ENCODE data around the gene ADAMTS17.

- no peak for TF ChIP-seq POLR2A (IDR thresholded peaks at IDR 0.05)
- TF ChIP-seq, protein P1, sequence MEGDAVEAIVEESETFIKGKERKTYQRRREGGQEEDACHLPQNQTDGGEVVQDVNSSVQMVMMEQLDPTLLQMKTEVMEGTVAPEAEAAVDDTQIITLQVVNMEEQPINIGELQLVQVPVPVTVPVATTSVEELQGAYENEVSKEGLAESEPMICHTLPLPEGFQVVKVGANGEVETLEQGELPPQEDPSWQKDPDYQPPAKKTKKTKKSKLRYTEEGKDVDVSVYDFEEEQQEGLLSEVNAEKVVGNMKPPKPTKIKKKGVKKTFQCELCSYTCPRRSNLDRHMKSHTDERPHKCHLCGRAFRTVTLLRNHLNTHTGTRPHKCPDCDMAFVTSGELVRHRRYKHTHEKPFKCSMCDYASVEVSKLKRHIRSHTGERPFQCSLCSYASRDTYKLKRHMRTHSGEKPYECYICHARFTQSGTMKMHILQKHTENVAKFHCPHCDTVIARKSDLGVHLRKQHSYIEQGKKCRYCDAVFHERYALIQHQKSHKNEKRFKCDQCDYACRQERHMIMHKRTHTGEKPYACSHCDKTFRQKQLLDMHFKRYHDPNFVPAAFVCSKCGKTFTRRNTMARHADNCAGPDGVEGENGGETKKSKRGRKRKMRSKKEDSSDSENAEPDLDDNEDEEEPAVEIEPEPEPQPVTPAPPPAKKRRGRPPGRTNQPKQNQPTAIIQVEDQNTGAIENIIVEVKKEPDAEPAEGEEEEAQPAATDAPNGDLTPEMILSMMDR (IDR thresholded peaks at IDR 0.05) = no peak
Observed at GRCh38 chr15:99963976-99964375, 377.8 kb downstream of the ADAMTS17 start.

Measured in testis (tissue), 2 donors.